Stimulated activated effector memory CD8-positive, alpha-beta T cell treated with anti-CD3 and anti-CD28 coated beads, Interleukin-12 subunit alpha, Interleukin-12 subunit beta, amount 100 ng/mL, for 72 hours (primary cell): ENCODE results near the gene TNPO2.
"Not testable (repeated sequence)": the region's sequence is repeated elsewhere in the genome, so short reads cannot be mapped to it uniquely, and the experiment has no call there.

Source experiments
- ATAC-seq: fragments of 150-1000 bp; cut with Tn5 transposase; 2 replicates; pipeline ENCODE4 v1.10.0; 2021
- DNase-seq, 2 donors: peaks; one replicate each; pipeline ENCODE4 v3.0.0; 2021 to 2022; ENCODE audit warnings: low spot score in 2 of 2
- H3K27ac Mint-ChIP-seq: one replicate; pipeline ENCODE4 v1.8.0; 2022; ENCODE audit warnings: mild to moderate bottlenecking, mixed read lengths
- H3K36me3 Mint-ChIP-seq: one replicate; pipeline ENCODE4 v1.8.0; 2022; ENCODE audit warnings: mild to moderate bottlenecking, mixed read lengths
- H3K4me1 Mint-ChIP-seq: one replicate; pipeline ENCODE4 v1.8.0; 2022; ENCODE audit warnings: mixed read lengths
- H3K4me3 Mint-ChIP-seq: one replicate; pipeline ENCODE4 v1.8.0; 2022; ENCODE audit warnings: mild to moderate bottlenecking, mixed read lengths
- H3K9me3 Mint-ChIP-seq: one replicate; pipeline ENCODE4 v1.8.0; 2022; ENCODE audit warnings: mixed read lengths

TNPO2 gene

DNA sequence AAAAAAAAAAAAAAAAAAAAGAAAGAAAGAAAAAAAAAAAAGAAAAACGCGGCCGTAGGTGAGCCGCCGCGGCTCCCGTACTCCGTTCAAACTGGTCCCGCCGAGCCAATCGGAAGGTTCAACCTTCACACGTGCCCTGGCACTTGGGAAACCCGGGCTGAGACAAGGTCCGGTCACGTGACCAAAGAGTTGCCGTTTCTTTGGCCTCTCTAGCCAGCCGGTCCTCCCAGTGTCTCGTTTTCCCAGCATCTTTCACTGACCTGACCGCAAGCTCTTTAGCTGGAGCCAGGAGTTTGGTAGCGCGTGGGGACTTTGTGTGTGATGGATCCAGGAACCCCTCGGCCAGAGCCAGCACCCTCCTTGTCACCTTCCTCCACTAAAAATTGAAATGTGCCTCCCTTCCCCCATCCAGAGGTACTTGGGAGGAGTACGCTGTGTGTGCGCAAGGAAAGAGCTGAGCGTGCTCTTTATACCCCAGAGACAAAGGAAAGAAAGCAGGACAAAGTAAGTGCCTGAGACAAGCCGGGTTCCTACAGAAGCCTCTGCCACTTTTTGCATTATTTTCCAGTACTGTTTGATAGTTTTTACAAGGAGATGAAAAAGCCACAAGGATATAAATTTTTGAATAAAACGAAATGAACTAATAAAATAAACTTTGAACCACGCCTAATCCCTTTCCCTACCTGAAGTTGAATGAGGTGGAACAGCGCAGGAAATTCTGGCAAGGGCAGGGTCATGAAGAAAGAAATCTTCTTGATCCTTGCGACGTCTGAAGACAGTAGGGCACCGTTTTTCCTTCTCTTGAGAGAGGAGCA lies 959 bp downstream of the TNPO2 start:
- Mint-ChIP-seq H3K4me3 (peak overlapping the region; percentile 83), H3K36me3 (peaks cover 81% of the 10 kb centered on the region), H3K27ac (peak overlapping the region; percentile 97), H3K4me1 (peaks cover 49% of the 10 kb centered on the region), H3K9me3 (no peaks in the 10 kb centered on the region)
- ATAC-seq (peak; percentile 93), DNase-seq (peak; percentile 81 to 95)

DNA sequence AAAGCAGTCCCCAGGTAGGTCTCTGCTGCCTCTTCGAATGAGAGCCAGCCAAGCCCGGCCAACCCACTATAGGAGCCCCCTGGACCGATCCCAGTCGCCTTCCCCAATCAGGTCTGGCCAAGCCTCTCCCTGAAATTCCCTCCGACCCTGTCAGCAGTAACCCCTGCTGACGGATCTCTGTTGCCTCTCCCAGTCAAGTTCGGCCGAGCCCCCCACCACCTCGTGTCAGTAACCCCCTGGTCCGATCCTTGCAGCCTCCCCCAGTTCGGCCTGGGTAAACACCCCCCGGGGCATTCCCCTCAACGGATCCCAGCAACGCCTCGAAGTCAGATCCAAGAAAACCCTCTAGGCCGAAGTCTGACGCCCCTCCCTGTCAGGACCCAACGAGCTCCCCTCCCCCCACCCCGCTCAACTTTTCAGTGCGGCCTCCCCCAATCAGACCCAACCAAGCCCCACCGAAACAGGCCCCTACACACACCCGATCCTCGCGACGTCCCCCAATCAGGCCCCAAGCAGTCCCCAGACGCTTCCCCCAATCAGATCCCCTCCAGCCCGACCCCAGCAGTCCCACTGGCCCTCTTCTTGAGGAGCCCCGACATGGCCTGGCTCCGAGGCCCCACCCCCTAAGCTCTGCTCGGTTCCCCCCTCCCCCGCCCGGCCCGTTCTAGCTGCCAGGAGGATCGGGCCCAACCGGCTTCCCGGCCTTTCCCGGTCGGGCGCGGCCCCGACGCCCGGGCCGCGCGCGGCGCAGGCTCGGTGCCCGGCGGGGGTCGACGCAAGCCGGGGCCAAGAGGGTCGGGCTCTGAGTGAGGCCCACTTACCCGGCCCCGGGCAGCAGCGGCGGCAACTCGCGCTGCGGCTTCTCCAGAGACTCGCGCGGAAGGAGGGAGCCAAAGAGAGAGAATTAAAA lies 1.8 kb downstream of the TNPO2 start:
- Mint-ChIP-seq H3K4me3 (peak overlapping the region; percentile 83), H3K36me3 (peaks cover 81% of the 10 kb centered on the region)

DNA sequence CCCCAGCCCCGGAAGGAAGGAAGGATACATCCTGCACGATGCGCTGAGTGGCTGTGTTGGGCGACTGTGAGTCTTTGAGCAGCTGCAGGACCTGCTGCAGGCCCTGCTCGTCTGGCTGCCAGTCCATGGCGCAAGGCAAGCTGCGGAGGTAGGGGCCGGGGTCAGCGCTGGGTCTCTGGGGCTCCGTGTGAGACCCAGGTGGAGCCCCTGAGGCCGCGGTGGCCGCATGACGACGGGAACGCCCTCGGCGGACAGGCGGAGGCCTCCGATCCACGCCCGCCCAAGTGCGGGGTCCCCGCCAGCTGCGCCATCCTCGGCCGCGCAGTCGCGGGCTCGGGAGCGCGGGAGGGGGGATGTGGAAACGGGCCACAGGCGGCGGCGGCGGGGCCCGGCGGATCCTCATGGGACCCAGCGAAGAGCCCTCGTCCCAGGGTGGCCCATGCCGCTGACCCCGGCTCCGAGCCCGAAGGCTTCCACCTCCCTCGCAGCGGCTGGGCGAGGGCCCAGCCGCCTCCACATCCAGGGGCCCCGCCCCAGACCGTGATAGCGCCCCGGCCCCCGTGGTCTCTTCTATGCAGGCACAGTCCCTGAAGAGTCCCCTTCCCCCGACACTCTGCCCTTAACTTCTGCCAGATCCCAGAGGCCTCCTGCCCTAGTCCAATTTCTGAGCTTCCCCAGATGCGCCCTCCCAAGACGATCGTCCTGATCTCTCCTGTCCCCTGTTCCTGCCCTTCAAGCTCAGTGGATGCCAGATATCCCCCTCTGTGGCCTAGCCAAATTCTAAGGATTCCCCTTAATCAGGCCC lies 2.7 kb downstream of the TNPO2 start:
- H3K9me3 Mint-ChIP-seq: no peaks in the 10 kb centered on the region
- H3K27ac Mint-ChIP-seq: peak overlapping the region; percentile 97
- peak overlapping the region; percentile 83 for H3K4me3 Mint-ChIP-seq
- ATAC-seq: no peak
- peaks cover 81% of the 10 kb centered on the region for H3K36me3 Mint-ChIP-seq
- DNase-seq: no peak
- peaks cover 44% of the 10 kb centered on the region for H3K4me1 Mint-ChIP-seq

More for the DNA sequence above, 1.8 kb downstream of the TNPO2 start:
- Mint-ChIP-seq H3K9me3 (no peaks in the 10 kb centered on the region), H3K4me1 (peaks cover 49% of the 10 kb centered on the region), H3K27ac (peak overlapping the region; percentile 97)
- peak in 1 of 2 donors; percentile 77 for DNase-seq
- peak; percentile 50 for ATAC-seq

DNA sequence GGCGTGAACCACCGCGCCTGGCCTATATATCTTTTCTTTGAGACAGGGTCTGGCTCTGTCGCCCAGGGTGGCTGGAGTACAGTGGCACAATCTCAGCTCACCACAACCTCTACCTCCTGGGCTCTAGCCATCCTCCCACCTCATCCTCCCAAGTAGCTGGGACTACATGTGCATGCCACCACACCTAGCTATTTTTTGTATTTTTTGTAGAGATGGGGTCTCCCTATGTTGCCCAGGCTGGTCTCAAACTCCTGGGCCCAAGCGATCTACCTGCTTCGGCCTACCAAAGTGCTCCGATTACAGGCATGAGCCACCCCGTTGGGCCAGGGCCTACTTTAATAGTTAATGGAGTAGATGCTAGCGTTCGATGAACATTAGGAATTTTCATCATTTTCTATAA lies 3.4 kb downstream of the TNPO2 start:
- Mint-ChIP-seq H3K4me3 (peak overlapping the region; percentile 83), H3K36me3 (peaks cover 87% of the 10 kb centered on the region), H3K9me3 (no peaks in the 10 kb centered on the region), H3K27ac (peak overlapping the region; percentile 97), H3K4me1 (peaks cover 44% of the 10 kb centered on the region)
- DNase-seq (no peak), ATAC-seq (no peak)

DNA sequence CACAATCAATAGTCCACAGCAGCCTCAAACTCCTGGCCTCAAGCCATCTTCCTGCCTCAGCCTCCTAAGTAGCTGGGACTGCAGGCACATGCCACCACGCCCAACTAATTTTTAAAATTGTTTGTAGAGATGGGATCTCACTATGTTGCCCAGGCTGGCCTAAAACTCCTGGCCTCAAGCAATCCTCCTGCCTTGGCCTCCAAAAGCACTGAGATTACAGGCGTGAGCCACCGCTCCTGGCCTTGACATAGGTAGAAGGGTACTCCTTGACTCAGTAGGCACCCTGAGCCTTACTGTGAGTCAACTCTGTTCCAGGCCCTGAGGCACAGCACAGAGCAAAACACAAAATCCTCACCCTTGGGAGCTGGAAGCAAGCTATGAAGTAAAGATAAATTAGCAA lies 7.8 kb downstream of the TNPO2 start:
- ATAC-seq: no peak
- peaks cover 97% of the 10 kb centered on the region for H3K36me3 Mint-ChIP-seq
- no peak overlapping the region for H3K27ac Mint-ChIP-seq
- DNase-seq: no peak
- peaks cover 16% of the 10 kb centered on the region for H3K4me1 Mint-ChIP-seq
- H3K4me3 Mint-ChIP-seq: no peak overlapping the region
- H3K9me3 Mint-ChIP-seq: no peaks in the 10 kb centered on the region

DNA sequence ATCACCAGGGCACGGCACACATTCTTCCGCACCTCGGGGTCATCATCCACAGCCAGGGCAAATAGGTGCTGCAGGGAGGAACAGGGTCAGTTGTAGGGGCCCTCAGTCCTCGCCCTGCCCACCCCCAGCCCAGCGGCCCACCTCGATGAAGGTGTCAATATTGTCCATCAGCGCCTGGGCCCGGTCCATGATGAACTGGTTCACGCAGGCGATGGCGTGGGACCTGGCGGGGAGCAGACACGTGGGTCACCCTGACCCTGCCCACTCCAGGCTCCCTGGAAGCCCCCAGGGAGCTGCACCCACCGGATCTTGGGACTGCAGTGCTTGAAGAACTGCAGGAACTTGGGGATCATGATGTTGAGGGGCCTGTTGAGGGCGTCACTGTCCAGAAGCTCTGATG lies 8.6 kb downstream of the TNPO2 start:
- H3K36me3 Mint-ChIP-seq: peaks cover 97% of the 10 kb centered on the region
- peaks cover 10% of the 10 kb centered on the region for H3K4me1 Mint-ChIP-seq
- H3K4me3 Mint-ChIP-seq: no peak overlapping the region
- H3K9me3 Mint-ChIP-seq: no peaks in the 10 kb centered on the region
- ATAC-seq (peak; percentile 8), DNase-seq (no peak)
- no peak overlapping the region for H3K27ac Mint-ChIP-seq

DNA sequence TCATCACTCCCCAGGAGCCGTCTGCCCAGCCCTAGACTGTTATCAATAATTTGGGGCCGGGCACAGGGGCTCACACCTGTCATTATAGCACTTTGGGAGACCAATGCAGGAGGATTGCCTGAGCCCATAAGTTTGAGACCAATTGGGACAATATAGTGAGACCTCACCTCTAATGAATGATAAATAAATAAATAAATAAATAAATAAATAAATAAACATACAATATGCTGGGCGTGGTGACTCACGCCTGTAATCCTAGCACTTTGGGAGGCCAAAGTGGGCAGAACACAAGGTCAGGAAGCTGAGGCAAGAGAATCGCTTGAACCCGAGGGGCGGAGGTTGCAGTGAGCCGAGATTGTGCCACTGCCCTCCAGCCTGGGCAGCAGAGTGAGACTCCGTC lies 10.4 kb downstream of the TNPO2 start:
- not testable (repeated sequence) for H3K27ac Mint-ChIP-seq, DNase-seq, ATAC-seq, H3K9me3 Mint-ChIP-seq, H3K4me3 Mint-ChIP-seq, H3K4me1 Mint-ChIP-seq
- peaks cover 100% of the 10 kb centered on the region for H3K36me3 Mint-ChIP-seq

DNA sequence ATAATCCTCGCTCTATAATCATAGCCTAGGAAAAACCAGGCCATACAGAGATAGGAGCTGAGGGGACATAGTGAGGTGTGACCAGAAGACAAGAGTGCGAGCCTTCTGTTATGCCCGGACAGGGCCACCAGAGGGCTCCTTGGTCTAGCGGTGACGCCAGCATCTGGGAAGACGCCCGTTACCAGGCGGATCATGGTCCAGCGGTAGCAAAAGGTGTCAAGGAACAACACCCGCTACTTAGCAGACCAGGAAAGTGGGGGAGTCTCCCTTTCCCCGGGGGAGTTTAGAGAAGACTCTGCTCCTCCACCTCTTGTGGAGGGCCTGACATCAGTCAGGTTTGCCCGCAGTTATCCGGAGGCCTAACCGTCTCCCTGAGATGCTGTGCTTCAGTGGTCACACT lies 11.7 kb downstream of the TNPO2 start:
- H3K4me1 Mint-ChIP-seq, H3K4me3 Mint-ChIP-seq, ATAC-seq, H3K9me3 Mint-ChIP-seq, DNase-seq, H3K27ac Mint-ChIP-seq: not testable (repeated sequence)
- peaks cover 100% of the 10 kb centered on the region for H3K36me3 Mint-ChIP-seq

DNA sequence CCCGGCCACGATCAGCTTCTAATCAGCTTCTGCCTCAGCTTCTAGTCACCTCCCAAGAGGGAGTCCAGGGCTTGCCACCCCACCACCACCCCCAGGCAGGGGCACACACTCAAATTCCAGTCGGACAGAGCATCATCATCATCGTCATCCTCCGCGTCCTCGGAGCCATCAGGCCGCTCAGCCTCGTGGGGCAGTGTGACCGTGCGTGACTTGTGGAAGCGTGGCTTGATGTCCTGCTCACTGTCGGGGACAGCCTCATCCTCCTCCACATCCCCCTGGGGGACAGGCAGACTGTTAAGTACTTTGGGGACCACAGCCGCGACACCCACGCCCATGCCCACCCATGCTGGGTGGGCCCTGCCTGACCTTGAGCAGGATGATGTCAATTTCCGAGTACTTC lies 12.5 kb downstream of the TNPO2 start:
- Mint-ChIP-seq H3K27ac (no peak overlapping the region), H3K9me3 (no peaks in the 10 kb centered on the region), H3K4me3 (no peak overlapping the region), H3K36me3 (peaks cover 100% of the 10 kb centered on the region), H3K4me1 (no peaks in the 10 kb centered on the region)
- DNase-seq (no peak), ATAC-seq (no peak)

DNA sequence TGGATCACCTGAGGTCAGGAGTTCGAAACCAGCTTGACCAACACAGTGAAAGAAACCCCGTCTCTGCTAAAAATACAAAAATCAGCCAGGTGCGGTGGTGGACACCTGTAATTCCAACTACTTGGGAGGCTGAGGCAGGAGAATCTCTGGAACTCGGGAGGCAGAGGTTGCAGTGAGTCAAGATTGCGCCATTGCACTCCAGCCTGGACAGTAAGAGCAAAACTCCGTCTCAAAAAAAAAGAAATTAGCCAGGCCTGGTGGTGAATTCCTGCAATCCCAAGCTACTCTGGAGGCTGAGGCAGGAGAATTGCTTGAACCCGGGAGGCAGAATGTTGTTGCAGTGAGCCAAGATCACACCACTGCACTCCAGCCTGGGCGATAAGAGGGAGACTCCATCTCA lies 15.1 kb downstream of the TNPO2 start:
- Mint-ChIP-seq H3K4me1 (no peaks in the 10 kb centered on the region), H3K27ac (no peak overlapping the region), H3K9me3 (no peaks in the 10 kb centered on the region), H3K36me3 (peaks cover 100% of the 10 kb centered on the region), H3K4me3 (no peak overlapping the region)
- DNase-seq (no peak), ATAC-seq (no peak)

DNA sequence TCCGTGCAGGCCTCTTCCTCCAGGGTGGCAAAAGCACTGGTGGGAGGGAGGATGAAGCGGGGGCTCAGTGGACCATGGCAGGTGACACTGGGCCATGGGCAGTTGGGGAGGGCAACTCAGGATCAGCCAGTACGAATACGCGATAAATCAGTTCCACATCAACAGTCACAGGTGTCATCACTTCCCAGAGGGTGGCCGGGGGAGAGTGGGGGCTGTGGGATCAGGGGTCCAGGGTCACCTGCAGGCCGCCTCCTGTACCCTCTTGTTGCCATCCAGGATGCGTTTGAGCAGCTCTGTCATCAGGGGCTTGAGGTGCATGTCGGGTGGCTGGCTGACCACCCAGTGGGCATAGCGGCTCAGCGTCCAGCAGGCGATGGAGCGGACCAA lies 17.4 kb downstream of the TNPO2 start:
- no peaks in the 10 kb centered on the region for H3K9me3 Mint-ChIP-seq
- H3K4me3 Mint-ChIP-seq: no peak overlapping the region
- DNase-seq: no peak
- no peaks in the 10 kb centered on the region for H3K4me1 Mint-ChIP-seq
- no peak for ATAC-seq
- H3K36me3 Mint-ChIP-seq: peaks cover 100% of the 10 kb centered on the region
- H3K27ac Mint-ChIP-seq: no peak overlapping the region

DNA sequence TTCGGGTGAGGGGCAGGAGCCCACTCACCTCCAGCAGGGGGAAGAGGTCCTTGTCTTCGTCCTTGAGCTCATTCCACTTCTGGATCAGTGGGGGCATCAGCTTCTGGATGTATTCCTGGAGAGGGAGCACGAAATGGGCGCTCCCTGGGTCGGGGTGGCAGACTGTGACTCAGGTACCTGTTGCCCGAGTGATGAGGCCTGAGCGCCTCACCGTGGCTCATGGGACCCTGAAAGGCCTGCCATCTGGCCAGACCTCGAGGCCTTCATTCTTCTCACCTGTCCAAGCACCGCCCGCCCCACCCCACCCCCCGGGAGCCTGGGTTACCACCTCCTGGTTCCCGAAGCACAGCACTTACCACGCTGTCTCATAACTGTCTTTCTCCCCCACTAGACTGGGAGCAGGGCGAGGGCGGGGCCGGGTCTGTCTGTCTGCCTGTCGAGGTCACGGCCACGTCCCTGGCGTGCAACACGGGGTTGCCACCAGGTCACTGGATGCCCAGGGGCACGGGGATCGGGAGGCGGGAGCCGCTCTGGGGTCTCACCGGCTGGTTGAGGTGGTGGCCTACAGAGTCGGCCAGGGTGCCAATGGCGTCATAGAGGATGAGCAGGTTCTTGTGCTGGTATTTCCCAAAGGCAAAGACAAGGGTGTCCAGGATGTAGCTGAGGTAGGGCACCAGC lies 17.9 kb downstream of the TNPO2 start:
- Mint-ChIP-seq H3K4me3 (no peak overlapping the region), H3K36me3 (peaks cover 100% of the 10 kb centered on the region), H3K4me1 (no peaks in the 10 kb centered on the region), H3K9me3 (no peaks in the 10 kb centered on the region), H3K27ac (no peak overlapping the region)
- DNase-seq: no peak
- no peak for ATAC-seq

DNA sequence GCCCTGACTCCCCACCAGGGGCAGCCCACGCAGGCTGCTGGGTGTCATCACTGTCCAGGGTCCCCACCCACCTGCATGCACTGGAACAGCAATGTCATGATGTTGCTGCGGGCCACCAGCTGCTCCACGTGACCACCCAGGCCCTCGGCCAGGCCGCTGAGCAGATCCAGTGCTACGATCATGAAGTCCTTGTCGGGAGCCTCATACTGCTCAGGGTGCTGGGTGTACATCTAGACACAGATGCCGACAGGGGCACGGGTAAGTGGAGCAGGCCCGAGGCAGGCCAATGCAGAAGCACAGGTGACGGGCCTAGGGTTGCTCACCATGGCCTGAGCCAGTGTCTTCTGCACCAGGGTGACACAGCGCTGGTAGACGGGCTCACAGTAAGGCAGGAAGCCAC lies 18.6 kb downstream of the TNPO2 start:
- peaks cover 100% of the 10 kb centered on the region for H3K36me3 Mint-ChIP-seq
- no peak overlapping the region for H3K4me3 Mint-ChIP-seq
- H3K9me3 Mint-ChIP-seq: no peaks in the 10 kb centered on the region
- no peaks in the 10 kb centered on the region for H3K4me1 Mint-ChIP-seq
- DNase-seq (no peak), ATAC-seq (no peak)
- H3K27ac Mint-ChIP-seq: no peak overlapping the region

DNA sequence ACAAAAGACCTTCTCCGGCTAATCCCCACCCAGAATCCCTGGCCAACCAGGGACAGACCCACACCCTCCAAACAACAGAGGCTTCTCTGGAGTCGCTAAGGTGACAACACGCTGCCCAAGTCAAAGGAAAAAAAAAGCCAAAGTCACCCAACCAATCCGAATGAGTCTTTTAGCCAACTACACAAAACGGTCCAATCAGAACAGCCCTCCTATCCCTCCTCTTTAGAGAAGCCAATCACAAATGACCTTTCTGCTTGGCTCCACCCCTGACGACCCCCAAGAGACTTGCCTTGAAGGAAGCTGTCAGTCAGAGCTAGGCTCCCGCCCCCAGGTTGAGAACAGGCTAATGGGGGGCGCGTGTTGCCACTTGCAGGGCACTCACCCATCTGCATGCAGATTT lies 20.7 kb downstream of the TNPO2 start:
- Mint-ChIP-seq H3K9me3 (no peaks in the 10 kb centered on the region), H3K27ac (no peak overlapping the region), H3K4me1 (peaks cover 4% of the 10 kb centered on the region), H3K4me3 (no peak overlapping the region), H3K36me3 (peaks cover 97% of the 10 kb centered on the region)
- ATAC-seq (peak; percentile 43), DNase-seq (no peak)
